ENCODE measurements around the gene GRID1. TPM values are rescaled to one million over a fixed set of nuclear protein-coding genes. Genes with fewer than 3 reads are reported as not detected.

Gene GRID1
- total RNA-seq, 1 experiment from 2014 or later = 5.6 TPM

GRCh38 chr10:86282664-86283465 lies 83.7 kb downstream of the GRID1 start:
- Histone ChIP-seq H3K9me3 (ENCODE audit: control insufficient read depth in 1 of 2, insufficient read depth in 1 of 2, low read depth in 1 of 2, low read length in 2 of 2) (no peaks in the 10 kb centered on the region), H3K9me2 (ENCODE audit: insufficient read depth) (no peaks in the 10 kb centered on the region), H2AFZ (ENCODE audit: low read depth, low read length, poor library complexity, severe bottlenecking) (no peak overlapping the region), H3K4me2 (ENCODE audit: low read length) (no peak overlapping the region), H3K9ac (ENCODE audit: low read length) (no peak overlapping the region), H3K79me2 (ENCODE audit: insufficient read depth, low read length) (no peaks in the 10 kb centered on the region), H3K4me1 (ENCODE audit: control insufficient read depth in 1 of 2, insufficient read depth in 2 of 2, low read length in 2 of 2) (no peaks in the 10 kb centered on the region), H3K36me3 (ENCODE audit: control insufficient read depth in 1 of 2, insufficient read depth in 2 of 2, low read length in 2 of 2) (no peaks in the 10 kb centered on the region), H3K4me3 (replicated peaks in 1 of 2; ENCODE audit: low read depth in 1 of 2, low read length in 2 of 2) (no peak overlapping the region), H4K20me1 (ENCODE audit: insufficient read depth) (no peaks in the 10 kb centered on the region), H3K27me3 (ENCODE audit: insufficient read depth, low read length) (no peaks in the 10 kb centered on the region), H3K27ac (ENCODE audit: low read depth, low read length) (no peak overlapping the region)
- ChIA-PET POLR2A (no interaction called here), RAD21 (ENCODE audit: low non-redundant PET in 1 of 2, low total read pairs in 2 of 2, uncharacterized antibody in 2 of 2, unreplicated experiment in 2 of 2) (no interaction called here), CTCF (no interaction called here)
- intact Hi-C loops (cut with micrococcal nuclease) = no loop called here
- no TSS peak for BruUV-seq (replicated peaks)
- DNase-seq (ENCODE audit: low read depth, low spot score) (no peak), ATAC-seq (no peak)
- TF ChIP-seq ZFX (IDR thresholded peaks at IDR 0.05) (no peak), YY1 (IDR thresholded peaks at IDR 0.05; ENCODE audit: extremely low read depth, insufficient replicate concordance, low read depth, low read length) (no peak), TCF7L2 (IDR thresholded peaks at IDR 0.05; ENCODE audit: borderline replicate concordance, extremely low read depth, insufficient read depth, insufficient read length) (no peak), CEBPB (IDR thresholded peaks at IDR 0.05; ENCODE audit: low read depth) (no peak), POLR2AphosphoS5 (IDR thresholded peaks at IDR 0.05; ENCODE audit: low read depth, low read length) (no peak), POLR2A (IDR thresholded peaks at IDR 0.05; ENCODE audit: borderline replicate concordance, extremely low read depth, insufficient read depth, insufficient read length) (no peak)
- TF ChIP-seq, protein P1, sequence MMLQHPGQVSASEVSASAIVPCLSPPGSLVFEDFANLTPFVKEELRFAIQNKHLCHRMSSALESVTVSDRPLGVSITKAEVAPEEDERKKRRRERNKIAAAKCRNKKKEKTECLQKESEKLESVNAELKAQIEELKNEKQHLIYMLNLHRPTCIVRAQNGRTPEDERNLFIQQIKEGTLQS (IDR thresholded peaks at IDR 0.05) = no peak
- TF ChIP-seq, protein P2, sequence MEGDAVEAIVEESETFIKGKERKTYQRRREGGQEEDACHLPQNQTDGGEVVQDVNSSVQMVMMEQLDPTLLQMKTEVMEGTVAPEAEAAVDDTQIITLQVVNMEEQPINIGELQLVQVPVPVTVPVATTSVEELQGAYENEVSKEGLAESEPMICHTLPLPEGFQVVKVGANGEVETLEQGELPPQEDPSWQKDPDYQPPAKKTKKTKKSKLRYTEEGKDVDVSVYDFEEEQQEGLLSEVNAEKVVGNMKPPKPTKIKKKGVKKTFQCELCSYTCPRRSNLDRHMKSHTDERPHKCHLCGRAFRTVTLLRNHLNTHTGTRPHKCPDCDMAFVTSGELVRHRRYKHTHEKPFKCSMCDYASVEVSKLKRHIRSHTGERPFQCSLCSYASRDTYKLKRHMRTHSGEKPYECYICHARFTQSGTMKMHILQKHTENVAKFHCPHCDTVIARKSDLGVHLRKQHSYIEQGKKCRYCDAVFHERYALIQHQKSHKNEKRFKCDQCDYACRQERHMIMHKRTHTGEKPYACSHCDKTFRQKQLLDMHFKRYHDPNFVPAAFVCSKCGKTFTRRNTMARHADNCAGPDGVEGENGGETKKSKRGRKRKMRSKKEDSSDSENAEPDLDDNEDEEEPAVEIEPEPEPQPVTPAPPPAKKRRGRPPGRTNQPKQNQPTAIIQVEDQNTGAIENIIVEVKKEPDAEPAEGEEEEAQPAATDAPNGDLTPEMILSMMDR (IDR thresholded peaks at IDR 0.05 in 2 of 3, conservative IDR thresholded peaks at IDR 0.05 in 1 of 3; ENCODE audit: borderline replicate concordance in 1 of 3, insufficient read depth in 1 of 3, low read depth in 2 of 3, low read length in 2 of 3) = no peak

Measured in HCT116 (cell line).